ENCODE measurements around the gene MYT1. TPM values are rescaled to one million over a fixed set of nuclear protein-coding genes. Genes with fewer than 3 reads are reported as not detected.

The MYT1 gene
- total RNA-seq, 1 donor from 2014 or later = 0.12 TPM

DNA sequence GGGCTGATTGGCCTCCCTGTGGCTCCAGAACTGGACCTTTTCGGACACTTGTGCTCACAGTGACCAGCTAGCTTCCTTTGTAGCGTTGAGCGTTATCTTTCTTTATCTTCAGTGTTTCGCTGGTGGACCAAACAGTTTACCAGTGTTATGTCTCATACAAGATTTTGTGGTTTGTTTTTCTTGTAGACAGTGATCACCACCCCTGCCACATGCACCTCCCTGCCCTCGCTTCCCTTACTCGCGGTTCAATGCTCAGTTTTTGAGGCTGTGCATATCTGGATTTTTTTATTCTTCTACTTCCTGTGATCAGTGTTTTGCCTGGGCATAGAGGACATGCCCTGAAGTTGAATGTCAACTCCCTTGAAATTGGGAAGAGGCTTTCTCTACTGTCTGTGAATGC lies 16.4 kb downstream of the MYT1 start:
- H3K4me3 ChIP-seq = no peak overlapping the region
- DNase-seq (no peak), ATAC-seq (no peak)
- intact Hi-C loops (cut with DNase I) = no loop called here
- H3K9me3 ChIP-seq = no peaks in the 10 kb centered on the region
- peaks cover 13% of the 10 kb centered on the region for H3K27me3 ChIP-seq
- H3K27ac ChIP-seq = no peak overlapping the region
- no peaks in the 10 kb centered on the region for H3K4me1 ChIP-seq
- TF ChIP-seq, protein P1, sequence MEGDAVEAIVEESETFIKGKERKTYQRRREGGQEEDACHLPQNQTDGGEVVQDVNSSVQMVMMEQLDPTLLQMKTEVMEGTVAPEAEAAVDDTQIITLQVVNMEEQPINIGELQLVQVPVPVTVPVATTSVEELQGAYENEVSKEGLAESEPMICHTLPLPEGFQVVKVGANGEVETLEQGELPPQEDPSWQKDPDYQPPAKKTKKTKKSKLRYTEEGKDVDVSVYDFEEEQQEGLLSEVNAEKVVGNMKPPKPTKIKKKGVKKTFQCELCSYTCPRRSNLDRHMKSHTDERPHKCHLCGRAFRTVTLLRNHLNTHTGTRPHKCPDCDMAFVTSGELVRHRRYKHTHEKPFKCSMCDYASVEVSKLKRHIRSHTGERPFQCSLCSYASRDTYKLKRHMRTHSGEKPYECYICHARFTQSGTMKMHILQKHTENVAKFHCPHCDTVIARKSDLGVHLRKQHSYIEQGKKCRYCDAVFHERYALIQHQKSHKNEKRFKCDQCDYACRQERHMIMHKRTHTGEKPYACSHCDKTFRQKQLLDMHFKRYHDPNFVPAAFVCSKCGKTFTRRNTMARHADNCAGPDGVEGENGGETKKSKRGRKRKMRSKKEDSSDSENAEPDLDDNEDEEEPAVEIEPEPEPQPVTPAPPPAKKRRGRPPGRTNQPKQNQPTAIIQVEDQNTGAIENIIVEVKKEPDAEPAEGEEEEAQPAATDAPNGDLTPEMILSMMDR (IDR thresholded peaks at IDR 0.05) = no peak
- H3K36me3 ChIP-seq = no peaks in the 10 kb centered on the region

DNA sequence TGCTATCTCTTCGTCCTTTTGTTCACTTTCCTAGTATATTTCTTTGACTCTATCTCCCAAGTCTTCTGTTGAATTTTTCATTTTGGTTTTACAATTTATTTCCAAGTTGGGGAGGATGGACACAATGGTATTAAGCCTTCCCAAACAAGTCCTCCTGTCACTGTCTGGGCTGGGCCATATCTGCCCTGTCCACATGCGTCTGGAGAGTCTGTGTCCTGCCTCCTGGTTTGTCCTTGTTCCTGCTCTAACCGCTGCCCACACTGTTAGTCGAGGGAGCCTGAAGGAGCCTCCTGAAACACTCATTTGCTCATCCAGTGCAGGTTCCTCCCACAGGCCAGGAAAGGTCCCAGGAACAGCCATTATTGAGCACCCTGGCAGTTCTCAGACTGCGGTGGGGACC lies 17.1 kb downstream of the MYT1 start:
- TF ChIP-seq, protein P1 (IDR thresholded peaks at IDR 0.05) = no peak
- H3K36me3 ChIP-seq = no peaks in the 10 kb centered on the region
- H3K27me3 ChIP-seq = peaks cover 13% of the 10 kb centered on the region
- DNase-seq (no peak), ATAC-seq (no peak)
- no peaks in the 10 kb centered on the region for H3K9me3 ChIP-seq
- no peaks in the 10 kb centered on the region for H3K4me1 ChIP-seq
- intact Hi-C loops (cut with DNase I) = no loop called here
- no peak overlapping the region for H3K4me3 ChIP-seq
- H3K27ac ChIP-seq = no peak overlapping the region

DNA sequence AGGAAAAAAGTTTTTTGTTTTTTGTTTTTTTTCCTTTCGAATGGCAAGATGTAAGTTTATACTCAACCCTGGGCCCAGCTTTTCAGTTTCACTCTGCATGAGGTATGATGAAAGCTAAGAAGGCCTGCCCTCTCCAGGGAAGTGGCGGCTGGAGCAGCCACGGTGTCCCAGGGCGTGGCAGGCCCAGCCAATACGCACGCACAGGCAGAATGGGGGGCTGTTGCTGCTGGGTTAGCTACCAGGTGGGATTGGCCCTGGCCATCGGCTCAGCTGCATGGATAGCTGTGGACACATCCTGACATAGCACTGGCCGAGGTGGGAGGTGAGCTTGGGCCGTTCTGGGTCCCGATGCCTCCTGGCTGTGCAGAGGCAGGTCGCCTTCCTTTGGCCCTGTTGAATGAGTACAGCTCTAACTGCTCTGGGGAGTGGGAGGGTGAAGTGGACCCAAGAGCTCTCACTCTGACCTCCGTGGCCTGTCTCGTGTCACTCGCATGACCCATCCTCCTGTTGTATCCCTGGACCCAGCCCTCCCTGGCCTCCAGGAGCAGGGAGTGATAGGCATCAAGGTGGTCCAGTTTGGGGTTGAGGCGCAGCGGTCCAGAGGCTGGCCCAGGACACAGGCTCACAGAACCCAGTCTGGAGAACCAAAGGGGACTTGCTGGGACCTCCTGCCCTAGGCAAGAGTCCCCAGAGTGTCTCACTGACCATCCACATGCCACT lies 18.1 kb downstream of the MYT1 start:
- no peak for DNase-seq
- TF ChIP-seq, protein P1 (IDR thresholded peaks at IDR 0.05) = no peak
- Histone ChIP-seq H3K27me3 (peaks cover 12% of the 10 kb centered on the region), H3K9me3 (no peaks in the 10 kb centered on the region), H3K4me1 (no peaks in the 10 kb centered on the region), H3K36me3 (no peaks in the 10 kb centered on the region), H3K27ac (no peak overlapping the region), H3K4me3 (no peak overlapping the region)
- intact Hi-C loops (cut with DNase I) = no loop called here
- no peak for ATAC-seq

DNA sequence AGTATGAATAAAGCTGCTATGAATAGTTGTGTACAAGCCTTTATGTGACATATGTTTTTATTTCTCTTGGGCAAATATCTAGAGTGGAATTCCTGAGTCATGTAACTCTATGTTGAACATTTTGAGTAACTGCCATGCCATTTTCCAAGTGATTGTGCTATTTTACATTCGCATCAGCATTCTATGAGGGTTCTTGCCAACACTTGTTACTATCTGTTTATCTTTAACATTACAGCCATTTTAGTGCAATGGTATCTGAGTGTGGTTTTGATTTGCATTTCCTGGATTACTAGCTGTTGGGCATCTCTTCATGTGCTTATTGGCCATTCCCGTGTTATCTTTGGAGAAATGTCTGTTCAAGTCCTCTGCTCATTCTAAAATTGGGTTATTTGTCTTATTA lies 19.1 kb downstream of the MYT1 start:
- intact Hi-C loops (cut with DNase I) = no loop called here
- Histone ChIP-seq H3K4me1 (no peaks in the 10 kb centered on the region), H3K27me3 (peaks cover 6% of the 10 kb centered on the region), H3K27ac (no peak overlapping the region), H3K4me3 (no peak overlapping the region), H3K9me3 (no peaks in the 10 kb centered on the region), H3K36me3 (no peaks in the 10 kb centered on the region)
- DNase-seq (no peak), ATAC-seq (no peak)
- TF ChIP-seq, protein P1 (IDR thresholded peaks at IDR 0.05) = no peak

DNA sequence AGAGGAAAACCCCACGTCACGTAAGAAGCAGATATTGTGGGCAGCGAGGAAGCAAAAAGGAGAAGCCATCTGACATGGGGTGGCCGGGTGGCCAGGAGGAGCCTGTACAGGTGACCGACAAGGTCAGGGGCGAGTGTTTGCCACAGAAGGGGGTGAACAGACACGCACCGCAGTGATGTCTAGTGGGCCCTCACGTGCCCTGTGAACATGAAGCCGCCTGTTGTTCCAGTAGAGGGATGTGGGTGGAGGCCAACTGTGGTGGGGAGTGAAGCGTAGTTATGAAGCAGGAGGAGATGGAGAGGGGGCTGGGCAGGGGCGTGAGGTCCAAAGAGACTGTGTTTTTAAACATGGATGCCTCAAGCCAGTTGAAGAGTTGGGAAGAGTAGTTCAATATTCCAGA lies 20.5 kb downstream of the MYT1 start:
- no peaks in the 10 kb centered on the region for H3K9me3 ChIP-seq
- intact Hi-C loops (cut with DNase I) = no loop called here
- H3K4me3 ChIP-seq = no peak overlapping the region
- TF ChIP-seq, protein P1 (IDR thresholded peaks at IDR 0.05) = no peak
- DNase-seq (no peak), ATAC-seq (no peak)
- no peaks in the 10 kb centered on the region for H3K4me1 ChIP-seq
- no peak overlapping the region for H3K27ac ChIP-seq
- H3K27me3 ChIP-seq = peaks cover 6% of the 10 kb centered on the region
- H3K36me3 ChIP-seq = no peaks in the 10 kb centered on the region
